Measurements from ENCODE around the gene GLUD2. TPM values are rescaled to one million over a fixed set of nuclear protein-coding genes. Genes with fewer than 3 reads are reported as not detected.
A peak's percentile ranks its signal among the peaks of the same experiment; 100 is the strongest.
"Not testable (repeated sequence)": the region's sequence is repeated elsewhere in the genome, so short reads cannot be mapped to it uniquely, and the experiment has no call there.

The GLUD2 gene
- total RNA-seq, result 0.17 and 0.72 TPM in 2 replicates

- DNase-seq (ENCODE audit: low read depth), result not testable (repeated sequence)
- TF ChIP-seq CTCF (conservative IDR thresholded peaks at IDR 0.05; ENCODE audit: low read depth, low read length), result peak; percentile 45
- H3K4me3 ChIP-seq (ENCODE audit: low read depth, low read length), result peak within 1 kb of the TSS; percentile 47
These were observed at the start of gene GLUD2 for GRCh38 chrX:121047441-121048419. Gene GLUD2 (plus strand): TSS chrX:121047610. CDS start chrX:121047685, 75 bp downstream.

GRCh38 chrX:120999413-120999812, 48.0 kb upstream of the GLUD2 start:
- DNase-seq (ENCODE audit: low read depth), result no peak
- no peak for TF ChIP-seq CTCF (conservative IDR thresholded peaks at IDR 0.05; ENCODE audit: low read depth, low read length)
- H3K4me3 ChIP-seq (ENCODE audit: low read depth, low read length), result no peak overlapping the region

GRCh38 chrX:121000589-121000988, 46.8 kb upstream of the GLUD2 start:
- DNase-seq (ENCODE audit: low read depth), result no peak
- H3K4me3 ChIP-seq (ENCODE audit: low read depth, low read length), result no peak overlapping the region
- peak; percentile 54 for TF ChIP-seq CTCF (conservative IDR thresholded peaks at IDR 0.05; ENCODE audit: low read depth, low read length)

GRCh38 chrX:121008920-121009319, 38.5 kb upstream of the GLUD2 start:
- DNase-seq (ENCODE audit: low read depth), result no peak
- H3K4me3 ChIP-seq (ENCODE audit: low read depth, low read length), result no peak overlapping the region
- TF ChIP-seq CTCF (conservative IDR thresholded peaks at IDR 0.05; ENCODE audit: low read depth, low read length), result no peak

- H3K4me3 ChIP-seq (ENCODE audit: low read depth, low read length), result no peak overlapping the region
- DNase-seq (ENCODE audit: low read depth), result no peak
- TF ChIP-seq CTCF (conservative IDR thresholded peaks at IDR 0.05; ENCODE audit: low read depth, low read length), result no peak
These were observed 37.6 kb upstream of the GLUD2 start for GRCh38 chrX:121009764-121010163.

GRCh38 chrX:121010218-121010617, 37.2 kb upstream of the GLUD2 start:
- no peak for TF ChIP-seq CTCF (conservative IDR thresholded peaks at IDR 0.05; ENCODE audit: low read depth, low read length)
- DNase-seq (ENCODE audit: low read depth), result no peak

More at GRCh38 chrX:121010218-121010617, 37.2 kb upstream of the GLUD2 start:
- no peak overlapping the region for H3K4me3 ChIP-seq (ENCODE audit: low read depth, low read length)

Data from epithelial cell of proximal tubule (primary cell).